Osteoblast (primary cell): ENCODE results near the gene PLXNB1. TPM values are rescaled to one million over a fixed set of nuclear protein-coding genes. Genes with fewer than 3 reads are reported as not detected.
A peak's percentile ranks its signal among the peaks of the same experiment; 100 is the strongest.

Experiments
- DNase-seq: peaks from one replicate; pipeline ENCODE4 v3.0.0; 2011; ENCODE audit warnings: low spot score, mixed read lengths; ENCODE audit not compliant: insufficient read length; ENCODE audit errors: missing footprints
- H2AFZ ChIP-seq: 2 replicates; pipeline ENCODE4 v1.6.0; 2011; ENCODE audit warnings: mild to moderate bottlenecking, low read length
- H3K27ac ChIP-seq: 2 replicates; pipeline ENCODE4 v1.5.1; 2011; ENCODE audit warnings: mild to moderate bottlenecking, low read depth, low read length, moderate library complexity
- H3K27me3 ChIP-seq: 2 replicates; pipeline ENCODE4 v1.6.0; 2012; ENCODE audit warnings: mild to moderate bottlenecking, control low read depth, inconsistent platforms, low read length, moderate library complexity; ENCODE audit not compliant: insufficient read depth
- H3K36me3 ChIP-seq: 2 replicates; pipeline ENCODE4 v1.5.1; 2011; ENCODE audit warnings: mild to moderate bottlenecking, low read length, control low read depth, moderate library complexity; ENCODE audit not compliant: insufficient read depth
- H3K4me1 ChIP-seq: 2 replicates; pipeline ENCODE4 v1.5.1; 2011; ENCODE audit warnings: mild to moderate bottlenecking, low read length, control low read depth, moderate library complexity; ENCODE audit not compliant: insufficient read depth
- H3K4me2 ChIP-seq: 2 replicates; pipeline ENCODE4 v1.6.0; 2011; ENCODE audit warnings: mild to moderate bottlenecking, low read length; ENCODE audit not compliant: insufficient read depth
- H3K4me3 ChIP-seq: fragments of 200-600 bp; sonication (generic); 3 replicates; pipeline ENCODE4 v1.5.1; 2012; ENCODE audit warnings: mild to moderate bottlenecking, low read length, inconsistent platforms; ENCODE audit not compliant: insufficient read depth
- H3K79me2 ChIP-seq: 2 replicates; pipeline ENCODE4 v1.6.0; 2012; ENCODE audit warnings: mild to moderate bottlenecking, low read length, control low read depth, inconsistent platforms; ENCODE audit not compliant: insufficient read depth
- H3K9me3 ChIP-seq: 2 replicates; pipeline ENCODE4 v1.5.1; 2011; ENCODE audit warnings: low read depth, low read length, control low read depth
- H4K20me1 ChIP-seq: 2 replicates; pipeline ENCODE4 v1.6.0; 2012; ENCODE audit warnings: mild to moderate bottlenecking, low read length, control low read depth; ENCODE audit not compliant: insufficient read depth
- total RNA-seq: library from RNA; depleted of rRNA; stranded (reverse); fragments of >200 nt; gene quantifications from 2 replicates; pipeline ENCODE4 v1.2.3, GENCODE V29; 2012
- TF ChIP-seq, protein P1 (sequence below): IDR thresholded peaks from 2 replicates; pipeline ENCODE4 v1.5.1; 2011; ENCODE audit warnings: mild to moderate bottlenecking, low read depth, low read length, moderate library complexity; ENCODE audit errors: extremely low read depth

PLXNB1 gene
- total RNA-seq, 1 donor = 33.7 TPM

- no peaks in the 10 kb centered on the region for H3K27me3 ChIP-seq
- no peak overlapping the region for H3K4me2 ChIP-seq
- H3K4me1 ChIP-seq = peaks cover 7% of the 10 kb centered on the region
- peak; percentile 61 for DNase-seq
- no peaks in the 10 kb centered on the region for H4K20me1 ChIP-seq
- H3K4me3 ChIP-seq = no peak overlapping the region
- no peaks in the 10 kb centered on the region for H3K9me3 ChIP-seq
- H3K79me2 ChIP-seq = no peaks in the 10 kb centered on the region
- H2AFZ ChIP-seq = no peak overlapping the region
- no peaks in the 10 kb centered on the region for H3K36me3 ChIP-seq
- H3K27ac ChIP-seq = no peak overlapping the region
- TF ChIP-seq, protein P1, sequence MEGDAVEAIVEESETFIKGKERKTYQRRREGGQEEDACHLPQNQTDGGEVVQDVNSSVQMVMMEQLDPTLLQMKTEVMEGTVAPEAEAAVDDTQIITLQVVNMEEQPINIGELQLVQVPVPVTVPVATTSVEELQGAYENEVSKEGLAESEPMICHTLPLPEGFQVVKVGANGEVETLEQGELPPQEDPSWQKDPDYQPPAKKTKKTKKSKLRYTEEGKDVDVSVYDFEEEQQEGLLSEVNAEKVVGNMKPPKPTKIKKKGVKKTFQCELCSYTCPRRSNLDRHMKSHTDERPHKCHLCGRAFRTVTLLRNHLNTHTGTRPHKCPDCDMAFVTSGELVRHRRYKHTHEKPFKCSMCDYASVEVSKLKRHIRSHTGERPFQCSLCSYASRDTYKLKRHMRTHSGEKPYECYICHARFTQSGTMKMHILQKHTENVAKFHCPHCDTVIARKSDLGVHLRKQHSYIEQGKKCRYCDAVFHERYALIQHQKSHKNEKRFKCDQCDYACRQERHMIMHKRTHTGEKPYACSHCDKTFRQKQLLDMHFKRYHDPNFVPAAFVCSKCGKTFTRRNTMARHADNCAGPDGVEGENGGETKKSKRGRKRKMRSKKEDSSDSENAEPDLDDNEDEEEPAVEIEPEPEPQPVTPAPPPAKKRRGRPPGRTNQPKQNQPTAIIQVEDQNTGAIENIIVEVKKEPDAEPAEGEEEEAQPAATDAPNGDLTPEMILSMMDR = no peak
These were observed 23.1 kb downstream of the PLXNB1 start for GRCh38 chr3:48406443-48407431.

DNA sequence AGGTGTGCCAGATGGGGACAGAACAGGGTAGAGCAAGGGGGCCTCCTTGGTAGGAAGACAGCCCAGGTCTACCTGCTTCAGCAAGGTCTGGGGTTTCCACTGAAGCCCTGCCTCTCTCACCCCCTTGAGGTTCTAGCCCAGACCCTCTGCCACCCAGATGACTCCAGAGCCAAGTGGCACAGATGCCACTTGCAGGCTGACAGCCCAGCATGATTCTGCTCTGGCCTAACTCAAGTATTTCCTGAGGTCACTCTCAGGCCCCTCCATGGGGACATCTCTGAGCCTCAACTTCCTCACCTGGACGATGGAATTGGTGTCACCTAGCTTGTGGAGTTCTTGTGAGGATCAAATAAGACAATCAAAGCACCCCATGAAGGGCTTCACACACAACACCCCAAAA lies 23.9 kb downstream of the PLXNB1 start:
- TF ChIP-seq, protein P1 = no peak
- peak; percentile 79 for DNase-seq
- Histone ChIP-seq H2AFZ (no peak overlapping the region), H3K27me3 (no peaks in the 10 kb centered on the region), H3K79me2 (no peaks in the 10 kb centered on the region), H3K4me1 (peaks cover 11% of the 10 kb centered on the region), H3K4me2 (no peak overlapping the region), H3K36me3 (no peaks in the 10 kb centered on the region), H4K20me1 (no peaks in the 10 kb centered on the region), H3K4me3 (no peak overlapping the region), H3K27ac (no peak overlapping the region), H3K9me3 (no peaks in the 10 kb centered on the region)

- no peaks in the 10 kb centered on the region for H3K9me3 ChIP-seq
- H3K4me2 ChIP-seq = no peak overlapping the region
- TF ChIP-seq, protein P1 = no peak
- H3K36me3 ChIP-seq = no peaks in the 10 kb centered on the region
- no peaks in the 10 kb centered on the region for H3K27me3 ChIP-seq
- H3K4me3 ChIP-seq = no peak overlapping the region
- DNase-seq = peak; percentile 45
- H4K20me1 ChIP-seq = no peaks in the 10 kb centered on the region
- no peak overlapping the region for H2AFZ ChIP-seq
- peaks cover 11% of the 10 kb centered on the region for H3K4me1 ChIP-seq
- no peak overlapping the region for H3K27ac ChIP-seq
- no peaks in the 10 kb centered on the region for H3K79me2 ChIP-seq
These were observed 24.5 kb downstream of the PLXNB1 start for GRCh38 chr3:48405343-48405881.
